ENCODE measurements around the gene RNF8.

The RNF8 gene

DNA sequence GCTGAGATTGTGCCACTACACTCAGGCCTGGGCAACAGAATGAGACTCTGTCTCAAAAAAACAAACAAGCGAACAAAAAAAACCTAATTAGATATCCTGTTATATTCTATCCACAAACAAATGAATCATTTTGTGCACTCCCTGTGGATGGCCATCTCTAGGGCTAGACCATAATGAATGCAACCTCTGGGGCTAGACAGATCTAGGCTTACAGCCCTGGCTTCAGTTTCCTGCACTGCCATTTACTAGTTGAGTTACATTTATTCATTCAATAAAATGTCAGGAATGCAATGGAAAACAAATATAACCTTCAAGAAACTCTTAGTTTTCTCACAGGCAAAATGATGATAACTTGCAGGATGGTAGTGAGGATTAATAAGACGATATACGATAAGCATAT, 6.6 kb upstream of the RNF8 start (continued):
- TF ChIP-seq ZSCAN18 (tag by site-specific recombination; IDR thresholded peaks at IDR 0.05) (no peak), ZNF639 (tag by site-specific recombination; IDR thresholded peaks at IDR 0.05) (no peak), ZSCAN16 (tag by site-specific recombination; IDR thresholded peaks at IDR 0.05) (no peak), ZNF37A (tag by site-specific recombination; IDR thresholded peaks at IDR 0.05) (no peak), ZNF514 (tag by site-specific recombination; IDR thresholded peaks at IDR 0.05) (no peak)

- TF ChIP-seq ZBTB7A (tag by site-specific recombination; IDR thresholded peaks at IDR 0.05; ENCODE audit: low read depth) (no peak), ZNF48 (tag by site-specific recombination; IDR thresholded peaks at IDR 0.05) (no peak), ZNF621 (tag by site-specific recombination; IDR thresholded peaks at IDR 0.05) (no peak), ZNF121 (tag by site-specific recombination; IDR thresholded peaks at IDR 0.05) (no peak), ZNF248 (tag by site-specific recombination; IDR thresholded peaks at IDR 0.05) (no peak), ZNF157 (tag by site-specific recombination; IDR thresholded peaks at IDR 0.05) (no peak), ZNF221 (tag by site-specific recombination; IDR thresholded peaks at IDR 0.05; ENCODE audit: borderline replicate concordance) (no peak), ZNF169 (tag by site-specific recombination; IDR thresholded peaks at IDR 0.05) (no peak), BCL11A (tag by site-specific recombination; IDR thresholded peaks at IDR 0.05; ENCODE audit: low read depth) (no peak), ZNF830 (tag by site-specific recombination; IDR thresholded peaks at IDR 0.05; ENCODE audit: low read depth) (no peak), ZNF335 (tag by site-specific recombination; conservative IDR thresholded peaks at IDR 0.05) (no peak), ZNF626 (tag by site-specific recombination; IDR thresholded peaks at IDR 0.05) (no peak), WT1 (tag by site-specific recombination; IDR thresholded peaks at IDR 0.05) (no peak), ZNF473 (tag by site-specific recombination; IDR thresholded peaks at IDR 0.05) (no peak)
- TF ChIP-seq, protein P1, sequence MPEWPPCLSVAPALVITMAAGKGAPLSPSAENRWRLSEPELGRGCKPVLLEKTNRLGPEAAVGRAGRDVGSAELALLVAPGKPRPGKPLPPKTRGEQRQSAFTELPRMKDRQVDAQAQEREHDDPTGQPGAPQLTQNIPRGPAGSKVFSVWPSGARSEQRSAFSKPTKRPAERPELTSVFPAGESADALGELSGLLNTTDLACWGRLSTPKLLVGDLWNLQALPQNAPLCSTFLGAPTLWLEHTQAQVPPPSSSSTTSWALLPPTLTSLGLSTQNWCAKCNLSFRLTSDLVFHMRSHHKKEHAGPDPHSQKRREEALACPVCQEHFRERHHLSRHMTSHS (tag by site-specific recombination; IDR thresholded peaks at IDR 0.05) = no peak
- Histone ChIP-seq H3K27ac (ENCODE audit: extremely low read depth, low read depth, low read length) (no peak overlapping the region), H3K4me3 (ENCODE audit: low read depth, low read length) (no peak overlapping the region), H3K4me1 (ENCODE audit: control insufficient read depth, insufficient read depth, low read length) (no peaks in the 10 kb centered on the region), H3K9me3 (ENCODE audit: control insufficient read depth, insufficient read depth, low read depth, low read length) (no peaks in the 10 kb centered on the region), H3K36me3 (ENCODE audit: control insufficient read depth in 2 of 2, insufficient read depth in 1 of 2, low read length in 2 of 2) (no peaks in the 10 kb centered on the region; a peak in 1 of 3 replicates)
- ChIA-PET POLR2A (no interaction called here), CTCF (no interaction called here)
These were observed 6.1 kb upstream of the RNF8 start for GRCh38 chr6:37347670-37348111.

- CTCF ChIA-PET = interaction anchor here (0.5 to 2.5 kb wide), 2 partner anchors 26 to 252 kb away, joined by 3 to 16 read pairs; no protein-coding TSS in a partner anchor
- POLR2A ChIA-PET = interaction anchor here (0.7 kb wide), 1 partner anchor 281 kb away, joined by 7 read pairs; no protein-coding TSS in a partner anchor
- no peak overlapping the region for H3K4me3 ChIP-seq (ENCODE audit: low read depth, low read length)
- H3K4me1 ChIP-seq (ENCODE audit: control insufficient read depth, insufficient read depth, low read length) = peaks cover 9% of the 10 kb centered on the region
- H3K9me3 ChIP-seq (ENCODE audit: control insufficient read depth, insufficient read depth, low read depth, low read length) = no peaks in the 10 kb centered on the region
- H3K36me3 ChIP-seq (ENCODE audit: control insufficient read depth in 2 of 2, insufficient read depth in 1 of 2, low read length in 2 of 2) = no peaks in the 10 kb centered on the region; a peak in 1 of 3 replicates
- no peak overlapping the region for H3K27ac ChIP-seq (ENCODE audit: extremely low read depth, low read depth, low read length)
- TF ChIP-seq SP7 (tag by site-specific recombination; IDR thresholded peaks at IDR 0.05) (no peak), ZNF26 (tag by site-specific recombination; IDR thresholded peaks at IDR 0.05) (no peak), ZFP69B (tag by site-specific recombination; IDR thresholded peaks at IDR 0.05) (no peak), ZNF623 (tag by site-specific recombination; IDR thresholded peaks at IDR 0.05) (no peak), PRDM1 (tag by site-specific recombination; IDR thresholded peaks at IDR 0.05) (no peak), ZNF626 (tag by site-specific recombination; IDR thresholded peaks at IDR 0.05) (no peak), ZNF513 (tag by site-specific recombination; IDR thresholded peaks at IDR 0.05) (no peak)
- TF ChIP-seq, protein P2, sequence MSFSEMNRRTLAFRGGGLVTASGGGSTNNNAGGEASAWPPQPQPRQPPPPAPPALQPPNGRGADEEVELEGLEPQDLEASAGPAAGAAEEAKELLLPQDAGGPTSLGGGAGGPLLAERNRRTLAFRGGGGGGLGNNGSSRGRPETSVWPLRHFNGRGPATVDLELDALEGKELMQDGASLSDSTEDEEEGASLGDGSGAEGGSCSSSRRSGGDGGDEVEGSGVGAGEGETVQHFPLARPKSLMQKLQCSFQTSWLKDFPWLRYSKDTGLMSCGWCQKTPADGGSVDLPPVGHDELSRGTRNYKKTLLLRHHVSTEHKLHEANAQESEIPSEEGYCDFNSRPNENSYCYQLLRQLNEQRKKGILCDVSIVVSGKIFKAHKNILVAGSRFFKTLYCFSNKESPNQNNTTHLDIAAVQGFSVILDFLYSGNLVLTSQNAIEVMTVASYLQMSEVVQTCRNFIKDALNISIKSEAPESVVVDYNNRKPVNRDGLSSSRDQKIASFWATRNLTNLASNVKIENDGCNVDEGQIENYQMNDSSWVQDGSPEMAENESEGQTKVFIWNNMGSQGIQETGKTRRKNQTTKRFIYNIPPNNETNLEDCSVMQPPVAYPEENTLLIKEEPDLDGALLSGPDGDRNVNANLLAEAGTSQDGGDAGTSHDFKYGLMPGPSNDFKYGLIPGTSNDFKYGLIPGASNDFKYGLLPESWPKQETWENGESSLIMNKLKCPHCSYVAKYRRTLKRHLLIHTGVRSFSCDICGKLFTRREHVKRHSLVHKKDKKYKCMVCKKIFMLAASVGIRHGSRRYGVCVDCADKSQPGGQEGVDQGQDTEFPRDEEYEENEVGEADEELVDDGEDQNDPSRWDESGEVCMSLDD (tag by site-specific recombination; IDR thresholded peaks at IDR 0.05) = no peak
These were observed 2.8 kb upstream of the RNF8 start for GRCh38 chr6:37351027-37351426.

All from HEK293 (cell line).